ENCODE data around the gene PRR36. TPM values are rescaled to one million over a fixed set of nuclear protein-coding genes. Genes with fewer than 3 reads are reported as not detected.

Gene PRR36
- total RNA-seq, 2 donors from 2014 or later: 0.22 to 0.37 TPM

- no peak for TF ChIP-seq CTCF (IDR thresholded peaks at IDR 0.05)
- H3K27me3 ChIP-seq: no peaks in the 10 kb centered on the region
- H3K9ac ChIP-seq (ENCODE audit: low read depth in 2 of 2, low read length in 2 of 2): no peak overlapping the region
- intact Hi-C loops (cut with DNase I): no loop called here
- DNase-seq: no peak
- no peak overlapping the region for H3K27ac ChIP-seq
- no peaks in the 10 kb centered on the region for H3K9me3 ChIP-seq
- no peaks in the 10 kb centered on the region for H3K36me3 ChIP-seq
- H3K4me1 ChIP-seq: no peaks in the 10 kb centered on the region
- no peak overlapping the region for H3K4me3 ChIP-seq
These were observed 55.4 kb downstream of the PRR36 start for GRCh38 chr19:7818806-7819205.

Other genes starting within 250 kb of the PRR36 start
- 10 to 100 TPM; 28.3 to 48.1 TPM for gene XAB2, start 244.8 kb downstream of the PRR36 start, total RNA-seq
- 100 to 1,000 TPM; 118 to 141 TPM for gene PET100, start 244.6 kb downstream of the PRR36 start, total RNA-seq
- under 1 TPM in 1 of 2 donors, not detected in 1; 0.32 TPM for gene PCP2, start 240.7 kb downstream of the PRR36 start, total RNA-seq
- 100 to 1,000 TPM; 166 to 212 TPM for gene STXBP2, start 237.3 kb downstream of the PRR36 start, total RNA-seq
- gene RETN, start 205.3 kb downstream of the PRR36 start, total RNA-seq: not detected
- gene MCEMP1, start 197.3 kb downstream of the PRR36 start, total RNA-seq: under 1 TPM in 1 of 2 donors, not detected in 1; 0.20 TPM
- 100 to 1,000 TPM; 107 to 139 TPM for gene TRAPPC5, start 193.6 kb downstream of the PRR36 start, total RNA-seq
- 1 to 10 TPM in 1 of 2 donors, under 1 TPM in 1; 0.35 to 1.3 TPM for gene FCER2, start 172.3 kb downstream of the PRR36 start, total RNA-seq
- under 1 TPM; 0.17 to 0.53 TPM for gene CLEC4G, start 142.3 kb downstream of the PRR36 start, total RNA-seq
- 10 to 100 TPM in 1 of 2 donors, 1 to 10 TPM in 1; 4.0 to 12.1 TPM for gene CD209, start 126.9 kb downstream of the PRR36 start, total RNA-seq
- not detected for gene CLEC4M, start 111.1 kb downstream of the PRR36 start, total RNA-seq
- 10 to 100 TPM; 10.6 to 12.0 TPM for gene EVI5L, start 44.2 kb downstream of the PRR36 start, total RNA-seq
- 1 to 10 TPM; 2.9 to 4.0 TPM for gene LRRC8E, start 14.1 kb upstream of the PRR36 start, total RNA-seq
- 10 to 100 TPM; 26.3 to 38.3 TPM for gene MAP2K7, start 29.5 kb upstream of the PRR36 start, total RNA-seq
- gene TGFBR3L, start 40.4 kb upstream of the PRR36 start, total RNA-seq: not detected
- 10 to 100 TPM; 13.4 to 15.4 TPM for gene SNAPC2, start 45.9 kb upstream of the PRR36 start, total RNA-seq
- gene CTXN1, start 51.7 kb upstream of the PRR36 start, total RNA-seq: 1 to 10 TPM; 1.5 to 4.4 TPM
- gene TIMM44, start 69.3 kb upstream of the PRR36 start, total RNA-seq: 100 to 1,000 TPM in 1 of 2 donors, 10 to 100 TPM in 1; 50.8 to 118 TPM
- gene ELAVL1, start 131.3 kb upstream of the PRR36 start, total RNA-seq: 100 to 1,000 TPM in 1 of 2 donors, 10 to 100 TPM in 1; 65.8 to 116 TPM
- not detected for gene CCL25, start 178.4 kb upstream of the PRR36 start, total RNA-seq

Measured in colonic mucosa (tissue), 4 donors.